Tibial nerve (tissue), 4 donors: ENCODE measurements around the gene RALY. TPM values are rescaled to one million over a fixed set of nuclear protein-coding genes. Genes with fewer than 3 reads are reported as not detected.

ENCODE experiments used
- DNase-seq, 2 donors: peaks; one replicate each; pipeline ENCODE4 v3.0.0-alpha.2; 2019; ENCODE audit warnings: low spot score in 2 of 2
- H3K27ac ChIP-seq, 4 donors: fragments of 200-600 bp; sonication (generic) in 3 of 4; one replicate each; pipeline ENCODE4 v1.5.1; 2017 to 2019; ENCODE audit warnings: mild to moderate bottlenecking in 1 of 4
- H3K27me3 ChIP-seq, 2 donors: fragments of 200-600 bp; sonication (generic) in 1 of 2; one replicate each; pipeline versions ENCODE4 v1.5.1 to v1.6.0; 2017 to 2019
- H3K36me3 ChIP-seq, 3 donors: fragments of 200-600 bp; sonication (generic); one replicate each; pipeline ENCODE4 v1.5.1; 2018 to 2019
- H3K4me1 ChIP-seq, 4 donors: fragments of 200-600 bp; sonication (generic) in 3 of 4; one replicate each; pipeline ENCODE4 v1.5.1; 2017 to 2019
- H3K4me3 ChIP-seq, 4 donors: fragments of 200-600 bp; sonication (generic) in 3 of 4; one replicate each; pipeline ENCODE4 v1.5.1; 2017 to 2019; ENCODE audit warnings: mild to moderate bottlenecking in 1 of 4, moderate library complexity in 1 of 4
- H3K9me3 ChIP-seq, 4 donors: fragments of 200-600 bp; sonication (generic) in 3 of 4; one replicate each; pipeline ENCODE4 v1.5.1; 2017 to 2019
- EP300 ChIP-seq, 2 donors: sonication (generic); formaldehyde crosslinking; IDR thresholded peaks; one replicate each; pipeline ENCODE4 v1.6.1; 2017; ENCODE audit warnings: antibody characterized with exemption in 2 of 2, mild to moderate bottlenecking in 1 of 2
- POLR2A ChIP-seq, 2 donors: fragments of 450-650 bp; IDR thresholded peaks; one replicate each; pipeline ENCODE4 v1.6.1; 2017; ENCODE audit warnings: antibody characterized with exemption in 2 of 2, mild to moderate bottlenecking in 2 of 2, moderate library complexity in 2 of 2
- WGBS, 2 donors: methylation state at CpG; one replicate each; pipeline ENCODE4 v1.1.5; 2018; 5-methylcytosine and 5-hydroxymethylcytosine counted together
- total RNA-seq, 4 donors: library from RNA; depleted of rRNA; stranded (reverse); fragments of >200 nt; gene quantifications; one replicate each; pipeline ENCODE4 v1.1.0, GENCODE V29; 2016
- TF ChIP-seq, protein P1 (sequence below), 5 experiments: fragments of 200-600 bp in 3 of 5; fragments of 450-650 bp in 2 of 5; sonication (generic) in 3 of 5; IDR thresholded peaks; one replicate each; pipeline ENCODE4 v1.5.1; 2016 to 2019; ENCODE audit warnings: antibody characterized with exemption in 5 of 5, mild to moderate bottlenecking in 3 of 5, moderate library complexity in 2 of 5

Gene RALY
- total RNA-seq, 4 donors from 2014 or later: 69.1 to 107 (median 96.4) TPM

DNA sequence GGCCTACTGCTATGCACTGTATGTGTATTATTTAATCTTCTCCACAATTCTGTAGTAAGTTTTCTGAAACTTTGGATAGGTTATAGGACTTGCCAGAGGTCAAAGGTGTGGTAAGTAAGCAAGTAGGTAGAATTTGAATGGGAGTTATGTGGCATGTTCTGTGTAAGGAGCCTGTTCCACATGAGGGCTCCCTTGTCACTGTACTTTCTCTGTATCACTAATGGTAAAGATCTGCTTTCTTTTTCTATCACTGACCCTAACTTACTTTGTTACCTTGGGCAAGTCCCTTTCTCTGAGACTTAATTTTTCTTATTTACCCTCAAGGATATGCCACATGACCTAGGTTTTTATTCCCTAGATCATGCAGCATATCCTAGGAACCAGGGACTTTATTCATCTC lies 68.0 kb downstream of the RALY start:
- Histone ChIP-seq H3K4me1 (peaks cover 0 to 41% (median 7%) of the 10 kb centered on the region in 4 donors), H3K27me3 (no peaks in the 10 kb centered on the region), H3K36me3 (no peaks in the 10 kb centered on the region), H3K4me3 (no peak overlapping the region), H3K27ac (no peak overlapping the region), H3K9me3 (no peaks in the 10 kb centered on the region)
- TF ChIP-seq POLR2A (IDR thresholded peaks at IDR 0.05) (no peak), EP300 (IDR thresholded peaks at IDR 0.05) (no peak)
- TF ChIP-seq, protein P1, sequence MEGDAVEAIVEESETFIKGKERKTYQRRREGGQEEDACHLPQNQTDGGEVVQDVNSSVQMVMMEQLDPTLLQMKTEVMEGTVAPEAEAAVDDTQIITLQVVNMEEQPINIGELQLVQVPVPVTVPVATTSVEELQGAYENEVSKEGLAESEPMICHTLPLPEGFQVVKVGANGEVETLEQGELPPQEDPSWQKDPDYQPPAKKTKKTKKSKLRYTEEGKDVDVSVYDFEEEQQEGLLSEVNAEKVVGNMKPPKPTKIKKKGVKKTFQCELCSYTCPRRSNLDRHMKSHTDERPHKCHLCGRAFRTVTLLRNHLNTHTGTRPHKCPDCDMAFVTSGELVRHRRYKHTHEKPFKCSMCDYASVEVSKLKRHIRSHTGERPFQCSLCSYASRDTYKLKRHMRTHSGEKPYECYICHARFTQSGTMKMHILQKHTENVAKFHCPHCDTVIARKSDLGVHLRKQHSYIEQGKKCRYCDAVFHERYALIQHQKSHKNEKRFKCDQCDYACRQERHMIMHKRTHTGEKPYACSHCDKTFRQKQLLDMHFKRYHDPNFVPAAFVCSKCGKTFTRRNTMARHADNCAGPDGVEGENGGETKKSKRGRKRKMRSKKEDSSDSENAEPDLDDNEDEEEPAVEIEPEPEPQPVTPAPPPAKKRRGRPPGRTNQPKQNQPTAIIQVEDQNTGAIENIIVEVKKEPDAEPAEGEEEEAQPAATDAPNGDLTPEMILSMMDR (IDR thresholded peaks at IDR 0.05): no peak
- DNase-seq: no peak

DNA sequence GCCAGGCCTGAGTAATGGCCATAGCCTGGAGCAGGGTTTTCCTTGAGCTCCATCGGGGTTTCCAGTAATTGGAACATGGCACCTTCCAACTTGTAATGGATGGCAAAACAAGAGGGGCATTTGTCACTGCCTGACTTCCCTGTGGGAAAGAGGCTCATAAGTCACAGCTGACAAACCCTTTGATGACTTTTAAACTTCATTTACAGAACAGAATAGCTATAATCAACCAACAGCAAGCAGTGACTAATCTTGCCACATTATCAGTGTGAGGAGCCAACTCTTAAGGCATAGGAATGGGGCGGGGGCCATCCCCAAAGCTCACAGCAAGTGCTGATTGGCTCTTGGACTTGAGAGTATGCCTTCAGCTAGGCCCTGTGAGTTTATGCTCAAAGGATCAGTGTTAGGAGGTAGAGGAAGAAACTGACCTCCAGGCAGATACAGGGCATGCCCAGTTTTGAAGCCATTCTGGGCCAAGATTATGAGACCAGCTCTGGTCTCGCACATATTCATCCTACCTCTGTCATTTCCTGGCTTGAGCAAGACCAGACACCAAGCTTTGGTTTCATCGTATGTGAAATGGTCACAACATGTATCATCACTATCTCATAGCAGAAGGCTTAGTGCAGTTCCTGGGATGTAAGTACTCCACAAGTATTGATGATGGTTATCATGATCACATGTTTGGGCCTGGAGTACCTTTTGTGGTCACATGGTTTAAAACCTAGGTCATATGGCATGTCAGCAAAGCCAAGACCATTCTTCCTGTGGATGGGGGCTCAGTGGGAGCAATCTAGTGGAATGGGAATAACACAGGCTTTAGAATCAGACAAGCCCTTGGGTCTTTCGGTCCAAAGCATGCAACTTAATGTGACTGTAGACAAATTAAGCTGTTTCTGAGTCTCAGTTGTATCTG lies 69.1 kb downstream of the RALY start:
- Histone ChIP-seq H3K27ac (no peak overlapping the region), H3K36me3 (no peaks in the 10 kb centered on the region), H3K27me3 (no peaks in the 10 kb centered on the region), H3K4me1 (peaks cover 0 to 45% (median 7%) of the 10 kb centered on the region in 4 donors), H3K9me3 (no peaks in the 10 kb centered on the region), H3K4me3 (no peak overlapping the region)
- TF ChIP-seq EP300 (IDR thresholded peaks at IDR 0.05): no peak
- TF ChIP-seq POLR2A (IDR thresholded peaks at IDR 0.05): no peak
- TF ChIP-seq, protein P1 (IDR thresholded peaks at IDR 0.05): no peak
- DNase-seq: no peak
- WGBS, 2 donors: 84 to 91% methylated on average over 5 of the region's 5 CpGs

DNA sequence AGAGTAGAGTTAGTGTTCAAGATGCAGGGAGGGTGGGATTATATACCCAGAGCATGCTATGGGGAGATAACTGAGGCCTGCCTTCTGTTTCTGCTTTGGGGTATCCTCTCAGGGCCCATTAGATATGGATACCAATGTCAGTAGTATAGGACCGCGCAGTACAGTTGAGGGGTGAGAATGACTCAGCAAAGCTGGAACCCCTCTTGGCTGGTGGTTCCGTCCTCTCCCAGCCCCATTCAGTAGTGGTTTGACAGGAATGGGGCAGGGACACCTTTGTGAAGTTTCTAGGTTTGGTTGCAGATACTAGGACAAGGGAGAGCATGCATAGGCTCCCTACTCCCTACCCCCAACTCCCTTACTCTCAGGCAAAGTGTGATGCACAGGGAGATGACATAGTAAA lies 70.6 kb downstream of the RALY start:
- WGBS, 2 donors: 93 to 100% methylated on average over 3 of the region's 3 CpGs

DNA sequence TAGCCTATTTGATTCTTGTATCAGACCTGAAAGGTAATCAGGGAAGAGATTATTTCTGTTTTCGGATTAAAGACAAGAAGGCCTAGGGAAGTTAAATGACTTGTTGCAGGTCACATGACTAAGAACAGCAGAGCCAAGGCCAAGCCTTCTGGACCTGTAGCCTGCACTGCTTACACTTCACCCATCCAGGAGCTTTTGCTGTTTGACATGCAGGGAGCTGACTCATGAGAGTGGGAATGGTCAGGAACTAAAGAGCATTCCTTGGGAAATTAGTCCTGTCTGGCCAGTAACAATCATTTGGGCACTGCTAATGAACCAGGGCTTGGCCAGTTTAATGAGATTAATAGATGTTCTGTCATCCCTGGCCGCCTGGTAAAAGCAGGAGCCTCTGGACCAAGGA lies 71.5 kb downstream of the RALY start:
- H3K27me3 ChIP-seq: no peaks in the 10 kb centered on the region
- H3K9me3 ChIP-seq: no peaks in the 10 kb centered on the region
- H3K36me3 ChIP-seq: no peaks in the 10 kb centered on the region
- DNase-seq: no peak
- 77 to 84% methylated on average over 2 of the region's 2 CpGs for whole genome bisulfite sequencing, 2 donors
- H3K27ac ChIP-seq: no peak overlapping the region
- H3K4me3 ChIP-seq: no peak overlapping the region
- H3K4me1 ChIP-seq: peaks cover 0 to 52% (median 17%) of the 10 kb centered on the region in 4 donors
- TF ChIP-seq EP300 (IDR thresholded peaks at IDR 0.05): no peak
- TF ChIP-seq POLR2A (IDR thresholded peaks at IDR 0.05): no peak
- TF ChIP-seq, protein P1 (IDR thresholded peaks at IDR 0.05): no peak

More for the DNA sequence above, 70.6 kb downstream of the RALY start:
- Histone ChIP-seq H3K27ac (no peak overlapping the region), H3K4me1 (peaks cover 0 to 50% (median 11%) of the 10 kb centered on the region in 4 donors), H3K36me3 (no peaks in the 10 kb centered on the region), H3K27me3 (no peaks in the 10 kb centered on the region), H3K4me3 (no peak overlapping the region), H3K9me3 (no peaks in the 10 kb centered on the region)
- TF ChIP-seq POLR2A (IDR thresholded peaks at IDR 0.05): no peak
- no peak for TF ChIP-seq EP300 (IDR thresholded peaks at IDR 0.05)
- TF ChIP-seq, protein P1 (IDR thresholded peaks at IDR 0.05): no peak
- DNase-seq: no peak

DNA sequence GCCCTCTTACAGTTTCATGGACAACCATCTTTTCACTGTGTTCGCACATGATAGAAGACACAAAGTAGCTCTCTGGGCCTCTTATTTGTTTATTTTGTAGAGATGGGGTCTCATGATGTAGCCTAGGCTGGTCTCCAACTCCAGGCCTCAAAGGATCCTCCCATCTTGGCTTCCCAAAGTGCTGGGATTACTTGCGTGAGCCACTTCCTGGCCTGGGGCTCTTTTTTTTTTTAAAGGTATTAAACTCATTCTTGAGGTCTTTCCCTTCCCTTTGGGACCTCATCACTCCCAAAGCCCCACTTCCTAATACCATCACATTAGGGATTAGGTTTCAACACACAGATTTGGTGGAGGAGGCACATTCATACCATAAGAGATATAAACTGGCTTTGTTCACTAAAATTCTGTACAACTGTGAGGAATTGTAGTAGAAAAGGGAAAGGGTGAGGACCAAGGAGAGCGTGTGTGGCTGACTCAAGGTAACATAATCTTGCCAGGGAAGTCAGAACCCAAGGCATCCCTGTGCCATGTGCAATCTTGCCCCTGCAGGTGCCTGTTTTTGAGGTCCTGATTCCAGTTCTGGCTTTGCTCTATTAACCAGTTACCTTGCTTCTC lies 72.9 kb downstream of the RALY start:
- peak overlapping the region in 1 of 4 donors; percentile 25 for H3K27ac ChIP-seq
- WGBS, 2 donors: 55 to 57% methylated on average over 3 of the region's 3 CpGs
- no peak overlapping the region for H3K4me3 ChIP-seq
- H3K9me3 ChIP-seq: no peaks in the 10 kb centered on the region
- no peak for TF ChIP-seq POLR2A (IDR thresholded peaks at IDR 0.05)
- TF ChIP-seq, protein P1 (IDR thresholded peaks at IDR 0.05): no peak
- no peak for TF ChIP-seq EP300 (IDR thresholded peaks at IDR 0.05)
- no peaks in the 10 kb centered on the region for H3K36me3 ChIP-seq
- no peaks in the 10 kb centered on the region for H3K27me3 ChIP-seq
- DNase-seq: no peak
- H3K4me1 ChIP-seq: peaks cover 0 to 42% (median 17%) of the 10 kb centered on the region in 4 donors
